ENCODE results near the gene PTPRM.

DNA sequence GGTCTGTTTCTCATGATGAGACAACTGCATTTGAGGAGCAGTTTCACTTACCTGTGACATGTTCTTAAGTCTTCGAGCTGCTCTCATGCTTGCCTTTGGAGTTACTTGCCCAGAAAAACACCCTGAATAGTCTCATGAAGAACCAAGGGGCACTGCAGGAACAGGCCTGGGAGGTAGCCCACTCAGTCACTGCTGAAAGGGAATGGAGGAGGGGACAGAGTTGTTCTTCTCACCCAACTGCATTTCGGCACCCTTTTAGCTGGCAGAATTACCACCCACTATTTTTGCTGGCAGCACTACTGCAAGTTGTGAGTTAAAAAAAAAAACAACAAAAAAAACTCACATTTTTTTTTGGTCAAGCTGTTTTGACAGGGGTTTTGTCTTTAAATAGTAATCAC is 181.9 kb downstream of the PTPRM start:
- TF ChIP-seq, protein P1, sequence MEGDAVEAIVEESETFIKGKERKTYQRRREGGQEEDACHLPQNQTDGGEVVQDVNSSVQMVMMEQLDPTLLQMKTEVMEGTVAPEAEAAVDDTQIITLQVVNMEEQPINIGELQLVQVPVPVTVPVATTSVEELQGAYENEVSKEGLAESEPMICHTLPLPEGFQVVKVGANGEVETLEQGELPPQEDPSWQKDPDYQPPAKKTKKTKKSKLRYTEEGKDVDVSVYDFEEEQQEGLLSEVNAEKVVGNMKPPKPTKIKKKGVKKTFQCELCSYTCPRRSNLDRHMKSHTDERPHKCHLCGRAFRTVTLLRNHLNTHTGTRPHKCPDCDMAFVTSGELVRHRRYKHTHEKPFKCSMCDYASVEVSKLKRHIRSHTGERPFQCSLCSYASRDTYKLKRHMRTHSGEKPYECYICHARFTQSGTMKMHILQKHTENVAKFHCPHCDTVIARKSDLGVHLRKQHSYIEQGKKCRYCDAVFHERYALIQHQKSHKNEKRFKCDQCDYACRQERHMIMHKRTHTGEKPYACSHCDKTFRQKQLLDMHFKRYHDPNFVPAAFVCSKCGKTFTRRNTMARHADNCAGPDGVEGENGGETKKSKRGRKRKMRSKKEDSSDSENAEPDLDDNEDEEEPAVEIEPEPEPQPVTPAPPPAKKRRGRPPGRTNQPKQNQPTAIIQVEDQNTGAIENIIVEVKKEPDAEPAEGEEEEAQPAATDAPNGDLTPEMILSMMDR (conservative IDR thresholded peaks at IDR 0.05; ENCODE audit: low read length), result no peak
- no peak for TF ChIP-seq EZH2phosphoT487 (IDR thresholded peaks at IDR 0.05; ENCODE audit: borderline replicate concordance)

Data from Loucy (cell line).